HT-29 (cell line): ENCODE results near the gene DENND4B. TPM values are rescaled to one million over a fixed set of nuclear protein-coding genes. Genes with fewer than 3 reads are reported as not detected.
A peak's percentile ranks its signal among the peaks of the same experiment; 100 is the strongest.
"Not testable (repeated sequence)": the region's sequence is repeated elsewhere in the genome, so short reads cannot be mapped to it uniquely, and the experiment has no call there.

Source experiments
- DNase-seq: peaks from one replicate; pipeline ENCODE4 v3.0.0-alpha.2; 2015; ENCODE audit warnings: low spot score
- total RNA-seq: library from RNA; depleted of rRNA; stranded (reverse); fragments of >200 nt; shearing (Covaris generic); gene quantifications from 2 replicates; pipeline ENCODE4 v1.2.3, GENCODE V29; 2014; rRNA removed

DENND4B gene, protein sequence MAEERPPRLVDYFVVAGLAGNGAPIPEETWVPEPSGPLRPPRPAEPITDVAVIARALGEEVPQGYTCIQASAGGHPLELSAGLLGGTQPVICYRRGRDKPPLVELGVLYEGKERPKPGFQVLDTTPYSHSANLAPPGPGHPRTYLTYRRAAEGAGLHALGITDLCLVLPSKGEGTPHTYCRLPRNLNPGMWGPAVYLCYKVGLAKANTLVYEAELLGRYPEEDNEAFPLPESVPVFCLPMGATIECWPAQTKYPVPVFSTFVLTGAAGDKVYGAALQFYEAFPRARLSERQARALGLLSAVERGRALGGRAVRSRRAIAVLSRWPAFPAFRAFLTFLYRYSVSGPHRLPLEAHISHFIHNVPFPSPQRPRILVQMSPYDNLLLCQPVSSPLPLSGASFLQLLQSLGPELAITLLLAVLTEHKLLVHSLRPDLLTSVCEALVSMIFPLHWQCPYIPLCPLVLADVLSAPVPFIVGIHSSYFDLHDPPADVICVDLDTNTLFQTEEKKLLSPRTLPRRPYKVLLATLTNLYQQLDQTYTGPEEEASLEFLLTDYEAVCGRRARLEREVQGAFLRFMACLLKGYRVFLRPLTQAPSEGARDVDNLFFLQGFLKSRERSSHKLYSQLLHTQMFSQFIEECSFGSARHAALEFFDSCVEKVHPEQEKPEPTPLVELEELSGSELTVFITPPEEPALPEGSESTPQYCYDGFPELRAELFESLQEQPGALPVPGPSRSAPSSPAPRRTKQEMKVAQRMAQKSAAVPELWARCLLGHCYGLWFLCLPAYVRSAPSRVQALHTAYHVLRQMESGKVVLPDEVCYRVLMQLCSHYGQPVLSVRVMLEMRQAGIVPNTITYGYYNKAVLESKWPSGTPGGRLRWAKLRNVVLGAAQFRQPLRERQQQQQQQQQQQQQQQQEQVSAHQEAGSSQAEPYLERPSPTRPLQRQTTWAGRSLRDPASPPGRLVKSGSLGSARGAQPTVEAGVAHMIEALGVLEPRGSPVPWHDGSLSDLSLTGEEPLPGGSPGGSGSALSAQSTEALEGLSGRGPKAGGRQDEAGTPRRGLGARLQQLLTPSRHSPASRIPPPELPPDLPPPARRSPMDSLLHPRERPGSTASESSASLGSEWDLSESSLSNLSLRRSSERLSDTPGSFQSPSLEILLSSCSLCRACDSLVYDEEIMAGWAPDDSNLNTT (N-terminal part only)
- 33.9 and 36.5 TPM in 2 replicates for total RNA-seq

DNA sequence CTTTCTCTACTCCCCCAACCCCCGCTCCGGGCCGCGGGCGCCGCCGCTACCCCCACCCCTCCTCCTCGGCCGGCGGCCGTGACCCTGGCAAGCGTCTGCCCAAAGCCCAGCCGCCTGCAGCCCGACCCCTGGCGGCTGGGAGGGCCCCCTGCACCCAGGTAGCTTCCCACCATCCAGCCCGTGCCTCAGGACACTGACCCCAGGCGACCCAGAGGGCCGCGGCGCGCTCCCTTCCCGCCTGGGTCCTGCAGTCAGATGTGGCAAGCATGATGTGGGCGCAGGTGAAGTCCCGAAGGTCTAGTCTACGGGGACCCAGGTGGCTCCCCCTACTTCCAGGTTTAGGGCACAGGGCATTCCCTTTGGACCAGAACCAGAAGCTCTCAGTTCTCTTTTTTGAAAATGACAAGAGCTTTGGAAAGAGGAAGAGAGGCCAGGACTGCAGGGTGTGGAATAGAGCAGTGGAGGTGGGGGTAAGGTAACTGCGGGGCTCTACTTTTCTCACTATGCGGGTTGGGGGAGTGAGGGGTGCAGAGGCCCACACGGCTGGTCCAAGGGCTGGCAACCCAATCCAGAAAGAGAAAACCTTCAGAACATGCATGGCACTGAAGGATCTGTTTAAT lies at the start of gene DENND4B:
TSS of gene DENND4B (minus strand) at position 97 of the 620 bp plus-strand sequence. CDS start 2,344 bp downstream, outside the sequence.
- DNase-seq, result peak; percentile 85

DNA sequence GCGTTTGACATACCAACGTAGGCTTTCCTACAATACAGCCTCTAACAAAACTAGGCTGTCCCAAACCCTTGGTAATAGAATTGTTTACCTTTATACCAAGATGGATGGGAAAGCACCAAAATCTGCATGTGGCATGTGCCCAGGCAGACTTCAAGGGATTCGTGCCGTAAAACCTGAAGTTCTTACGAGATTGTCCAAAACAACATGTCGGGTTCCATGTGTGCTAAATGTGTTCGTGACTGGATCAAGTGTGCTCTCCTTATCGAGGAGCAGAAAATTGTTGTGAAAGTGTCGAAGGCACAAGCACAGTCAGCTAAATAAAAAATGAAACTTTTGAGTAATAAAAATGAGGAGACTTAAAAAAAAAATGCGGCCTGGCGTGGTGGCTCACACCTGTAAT lies 49.1 kb upstream of the DENND4B start:
- no peak for DNase-seq

DNA sequence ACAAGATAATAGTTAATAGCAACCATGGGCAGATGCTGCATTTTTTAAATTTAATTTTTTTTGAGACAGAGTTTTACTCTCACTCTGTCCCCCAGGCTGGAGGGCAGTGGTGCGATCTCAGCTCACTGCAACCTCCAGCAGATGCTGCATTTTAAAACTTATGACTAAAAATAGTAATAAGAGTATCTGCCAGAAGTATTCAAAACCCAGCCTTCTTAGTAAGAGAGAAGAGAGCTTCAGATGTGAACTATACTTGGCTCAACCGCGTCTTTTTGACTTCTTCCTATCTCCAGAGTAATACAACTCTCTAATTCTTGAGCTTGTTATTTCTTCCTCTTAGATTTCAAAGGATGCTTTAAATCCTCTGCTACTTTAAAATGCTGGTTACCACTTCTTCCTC lies 48.7 kb upstream of the DENND4B start:
- no peak for DNase-seq

DNA sequence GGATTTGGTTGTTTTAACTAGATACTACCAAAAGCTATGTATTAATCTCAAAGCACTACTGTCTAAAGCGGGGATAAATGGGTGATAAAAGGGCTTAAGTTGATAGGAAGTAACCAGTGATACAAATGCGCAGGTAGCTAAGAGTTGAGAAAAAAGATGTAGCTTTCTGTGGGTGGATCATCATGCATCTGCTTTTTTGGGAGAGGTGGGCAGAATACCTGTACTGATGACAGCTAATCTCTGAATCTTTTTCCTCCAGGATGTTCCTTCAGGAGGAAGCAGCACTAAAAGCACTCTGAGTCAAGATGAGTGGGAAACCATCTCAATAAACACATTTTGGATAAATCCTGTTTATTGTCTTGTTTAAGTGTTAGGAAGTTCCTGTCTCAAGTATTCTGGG lies 45.3 kb upstream of the DENND4B start:
- DNase-seq, result no peak

DNA sequence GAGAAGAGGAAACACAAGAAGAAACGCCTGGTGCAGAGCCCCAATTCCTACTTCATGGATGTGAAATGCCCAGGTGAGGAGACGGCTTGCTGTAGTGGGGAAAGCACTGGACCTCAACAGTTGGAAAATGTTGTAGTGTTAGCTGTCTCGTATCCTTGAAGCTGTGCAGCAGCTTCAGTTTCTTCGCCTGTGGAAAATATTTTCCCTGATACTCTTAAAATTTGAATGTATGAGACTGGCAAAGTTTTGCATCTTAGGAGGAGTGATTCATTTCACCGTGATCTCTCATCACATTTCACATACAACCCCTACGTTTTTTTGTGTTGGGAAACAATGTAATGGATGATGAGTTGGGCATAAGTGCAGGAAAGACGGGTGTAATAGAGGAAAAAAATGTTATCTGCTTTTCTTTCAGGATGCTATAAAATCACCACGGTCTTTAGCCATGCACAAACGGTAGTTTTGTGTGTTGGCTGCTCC lies 44.7 kb upstream of the DENND4B start:
- no peak for DNase-seq

DNA sequence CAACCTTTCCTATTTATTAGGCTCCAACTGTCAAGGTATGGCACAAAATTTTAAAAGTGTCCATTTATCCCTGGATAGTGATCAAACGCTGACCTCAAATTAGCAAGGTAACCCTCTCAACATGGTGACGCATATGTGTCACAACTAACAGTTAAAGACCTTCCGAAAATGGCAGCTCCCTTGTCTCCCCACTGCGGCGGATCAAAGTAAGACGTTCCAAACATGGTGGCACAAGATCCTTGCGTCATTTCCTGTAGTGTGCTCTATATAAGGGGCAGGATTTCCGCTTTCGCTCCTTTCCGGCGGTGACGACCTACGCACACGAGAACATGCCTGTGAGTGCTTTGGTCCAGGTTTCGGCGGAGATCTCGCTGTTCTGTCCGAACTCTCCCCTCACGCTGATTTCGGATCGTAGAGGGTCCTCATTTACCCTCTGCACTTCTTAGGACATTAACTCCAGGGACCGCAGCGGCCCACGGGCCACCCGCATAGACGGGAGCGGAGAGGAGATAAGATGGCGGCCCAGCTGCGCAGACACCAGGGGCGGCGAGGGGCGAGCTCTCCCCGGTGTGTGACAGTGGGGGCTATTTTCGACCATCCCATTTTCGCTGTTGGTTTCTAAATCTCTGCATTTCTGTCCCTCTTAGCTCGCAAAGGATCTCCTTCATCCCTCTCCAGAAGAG lies 44.1 kb upstream of the DENND4B start, which contains the start of gene RPS27:
TSS of gene RPS27 (plus strand) at position 295 of the 683 bp plus-strand sequence. CDS start at position 330, 35 bp downstream.
- peak; percentile 99 for DNase-seq

DNA sequence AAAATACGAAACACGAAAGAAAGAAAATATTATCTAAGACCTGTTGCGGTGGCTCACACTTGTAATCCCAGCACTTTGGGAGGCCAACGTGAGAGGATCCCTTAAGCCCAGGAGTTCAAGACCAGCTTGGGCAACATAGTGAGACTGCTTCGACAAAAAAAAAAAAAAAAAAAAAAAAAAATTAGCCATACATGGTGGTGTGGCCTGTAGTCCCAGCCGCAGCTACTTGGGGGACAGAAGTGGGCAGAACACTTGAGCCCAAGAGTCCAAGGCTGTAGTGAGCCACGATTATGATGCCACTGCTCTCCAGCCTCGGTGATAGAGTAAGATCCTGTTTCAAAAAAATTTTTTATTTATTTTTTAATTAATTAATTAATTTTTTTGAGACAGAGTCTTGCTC lies 41.1 kb upstream of the DENND4B start:
- DNase-seq, result no peak

DNA sequence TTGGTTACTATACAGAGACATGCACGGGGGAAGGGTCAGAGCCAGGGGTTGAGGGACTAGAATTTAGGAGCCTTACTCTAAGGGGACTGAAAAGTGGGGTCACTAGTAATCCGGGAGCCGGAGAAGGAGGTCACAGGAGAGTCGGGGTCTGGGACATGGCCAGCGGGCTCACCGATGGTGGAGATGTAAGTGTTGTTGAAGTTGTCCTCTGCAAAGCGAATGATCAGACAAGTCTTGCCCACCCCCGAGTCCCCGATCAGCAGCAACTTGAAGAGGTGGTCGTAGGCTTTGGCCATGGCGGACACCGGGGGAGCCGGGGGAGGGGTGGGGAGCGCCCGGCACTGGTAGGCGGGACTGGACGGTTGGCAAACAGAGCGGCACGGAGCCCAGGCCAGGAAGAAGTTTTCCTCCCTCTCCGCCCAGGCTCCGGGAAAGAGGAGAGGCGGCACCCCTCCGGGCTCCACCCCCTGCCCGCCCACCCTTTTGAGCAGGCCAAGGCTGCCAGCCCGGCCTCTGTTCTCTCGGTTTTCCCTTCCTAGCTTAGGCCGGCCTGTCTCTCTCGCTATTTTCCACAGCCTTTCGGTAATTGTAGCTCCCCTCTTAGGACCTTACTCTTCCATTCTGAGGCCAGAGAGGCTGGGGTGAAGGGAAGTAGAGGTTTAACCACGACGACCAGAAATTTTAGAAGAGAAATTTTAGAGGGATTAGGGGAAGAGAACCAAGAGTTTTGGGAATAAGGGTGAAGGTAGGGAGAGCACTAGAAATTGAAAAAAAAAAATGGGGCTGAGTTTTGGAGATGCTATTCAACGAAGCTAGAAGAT lies 39.6 kb upstream of the DENND4B start, which contains the start of gene RAB13:
TSS of gene RAB13 (minus strand) at position 399 of the 821 bp plus-strand sequence. CDS start at position 296, 103 bp downstream.
- DNase-seq, result peak; percentile 84

DNA sequence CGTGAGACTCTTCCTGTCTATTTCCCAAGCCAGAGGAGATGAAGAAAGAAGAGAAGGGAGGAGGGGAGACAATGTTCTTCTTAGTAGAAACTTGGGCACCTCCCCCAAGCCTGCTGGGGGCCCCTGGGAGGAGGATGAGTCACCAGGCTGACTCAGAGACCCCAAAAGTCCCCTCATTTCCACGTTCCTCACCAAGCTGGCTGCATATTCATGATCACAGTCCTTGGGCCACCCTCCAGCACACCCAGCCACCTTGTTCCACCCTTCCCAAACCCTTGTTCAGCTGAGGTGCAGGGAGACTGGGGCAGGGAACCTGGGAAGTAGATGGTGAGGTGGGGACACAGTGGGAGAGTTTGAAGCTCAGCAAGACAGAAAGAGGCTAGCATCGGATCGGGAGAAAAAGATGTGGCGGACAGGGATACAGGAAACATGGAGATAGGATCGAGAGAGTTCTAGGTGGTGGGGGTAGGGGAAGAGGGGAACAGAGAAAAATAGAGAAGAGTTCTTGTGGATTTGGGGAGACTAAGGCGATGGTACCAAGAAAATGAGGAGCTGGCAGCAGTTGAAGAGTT lies 38.9 kb upstream of the DENND4B start:
- no peak for DNase-seq

DNA sequence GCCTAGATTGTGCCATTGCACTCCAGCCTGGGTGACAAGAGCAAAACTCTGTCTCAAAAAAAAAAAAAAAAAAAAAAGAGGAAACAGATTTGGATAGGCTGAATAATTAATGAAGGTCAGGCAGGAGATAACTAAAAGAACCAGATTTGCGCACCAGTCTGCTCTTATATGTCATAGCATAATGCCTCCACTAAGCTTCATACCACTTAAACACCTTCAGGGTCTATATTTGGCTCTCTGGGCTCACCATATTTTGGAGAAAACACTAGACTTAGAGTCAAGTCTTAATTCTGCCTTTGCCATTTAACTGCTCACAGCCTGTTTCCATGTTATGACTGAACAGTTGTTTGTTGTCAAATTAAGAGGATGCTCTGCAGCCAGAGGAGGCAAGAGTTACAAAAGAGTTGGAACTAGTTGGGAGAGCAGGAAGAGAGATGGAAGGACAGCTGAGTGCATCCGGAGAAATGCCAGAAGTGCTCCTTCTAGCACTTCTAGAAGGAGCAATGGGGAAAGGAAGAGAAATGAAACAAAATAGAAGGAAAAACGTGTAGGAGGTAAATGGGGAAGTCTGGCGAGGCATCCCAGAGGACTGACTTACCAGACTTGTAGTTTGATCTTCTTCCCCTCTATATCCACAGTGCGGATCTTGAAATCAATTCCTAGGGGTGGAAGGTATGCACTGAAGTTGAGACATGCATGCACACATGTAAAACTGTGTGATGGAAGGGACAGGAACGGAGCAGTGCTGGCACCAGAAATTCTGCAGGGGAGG lies 37.8 kb upstream of the DENND4B start:
- DNase-seq, result no peak

DNA sequence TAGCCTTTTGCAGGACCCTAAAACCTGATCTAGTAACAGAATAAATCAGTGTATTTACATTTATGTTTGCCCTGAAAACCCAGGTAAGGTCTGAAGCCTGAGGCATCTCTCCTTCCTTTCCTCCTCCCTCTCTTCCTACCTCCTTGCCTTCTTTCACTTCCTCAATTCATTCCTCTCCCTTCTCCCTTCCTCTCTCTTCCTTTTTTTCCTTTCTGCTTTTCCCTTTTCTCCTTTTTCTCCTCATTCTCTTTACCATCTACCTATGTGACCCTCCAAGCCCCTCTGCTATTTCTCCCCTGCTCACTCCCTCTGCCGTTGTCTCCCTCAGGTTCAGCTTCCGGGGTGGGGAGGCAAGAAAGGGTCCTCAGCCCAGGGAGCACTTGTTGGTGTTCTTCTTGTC lies 35.2 kb upstream of the DENND4B start:
- DNase-seq, result not testable (repeated sequence)

DNA sequence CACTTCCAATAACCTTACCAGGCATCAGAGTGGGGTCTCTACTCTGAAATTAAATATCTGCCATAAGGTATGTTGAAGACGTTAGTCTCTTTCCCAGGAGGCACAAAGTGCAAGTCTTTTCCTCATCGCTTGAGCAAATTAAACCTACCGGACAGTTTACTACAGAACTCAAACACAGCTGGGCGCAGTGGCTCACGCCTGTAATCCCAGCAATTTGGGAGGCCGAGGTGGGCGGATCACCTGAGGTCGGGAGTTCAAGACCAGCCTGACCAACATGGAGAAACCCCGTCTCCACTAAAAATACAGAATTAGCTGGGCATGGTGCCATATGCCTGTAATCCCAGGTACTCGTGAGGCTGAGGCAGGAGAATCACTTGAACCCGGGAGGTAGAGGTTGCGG lies 32.6 kb upstream of the DENND4B start:
- not testable (repeated sequence) for DNase-seq

DNA sequence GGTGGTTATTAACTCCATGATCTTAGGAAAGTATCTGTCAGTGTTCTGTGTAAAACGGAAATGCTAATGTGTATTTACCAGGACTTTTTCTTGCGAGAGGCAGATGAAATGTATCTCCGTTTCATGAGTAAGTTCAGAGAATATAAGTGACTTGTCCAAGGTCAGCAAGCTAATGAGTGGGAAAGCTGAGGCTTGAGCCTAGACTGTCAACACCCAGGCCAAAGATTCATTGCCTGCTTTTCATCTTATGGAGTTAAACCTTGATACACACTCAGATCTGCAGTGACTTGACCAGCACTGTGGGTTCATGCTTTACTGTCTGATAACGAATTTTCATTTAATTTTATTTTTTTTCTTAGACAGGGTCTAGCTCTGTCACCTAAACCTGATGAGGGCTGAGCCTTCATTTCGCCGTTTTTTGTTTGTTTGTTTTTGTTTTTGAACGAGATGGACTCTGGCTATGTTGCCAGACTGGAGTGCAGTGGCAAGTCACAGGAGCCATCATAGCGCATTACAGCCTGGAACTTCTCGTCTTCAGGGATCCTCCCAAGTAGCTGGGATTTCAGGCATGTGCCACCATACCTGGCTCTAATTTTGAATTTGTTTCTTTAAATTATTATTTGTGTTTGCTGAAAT lies 31.9 kb upstream of the DENND4B start:
- DNase-seq, result no peak

DNA sequence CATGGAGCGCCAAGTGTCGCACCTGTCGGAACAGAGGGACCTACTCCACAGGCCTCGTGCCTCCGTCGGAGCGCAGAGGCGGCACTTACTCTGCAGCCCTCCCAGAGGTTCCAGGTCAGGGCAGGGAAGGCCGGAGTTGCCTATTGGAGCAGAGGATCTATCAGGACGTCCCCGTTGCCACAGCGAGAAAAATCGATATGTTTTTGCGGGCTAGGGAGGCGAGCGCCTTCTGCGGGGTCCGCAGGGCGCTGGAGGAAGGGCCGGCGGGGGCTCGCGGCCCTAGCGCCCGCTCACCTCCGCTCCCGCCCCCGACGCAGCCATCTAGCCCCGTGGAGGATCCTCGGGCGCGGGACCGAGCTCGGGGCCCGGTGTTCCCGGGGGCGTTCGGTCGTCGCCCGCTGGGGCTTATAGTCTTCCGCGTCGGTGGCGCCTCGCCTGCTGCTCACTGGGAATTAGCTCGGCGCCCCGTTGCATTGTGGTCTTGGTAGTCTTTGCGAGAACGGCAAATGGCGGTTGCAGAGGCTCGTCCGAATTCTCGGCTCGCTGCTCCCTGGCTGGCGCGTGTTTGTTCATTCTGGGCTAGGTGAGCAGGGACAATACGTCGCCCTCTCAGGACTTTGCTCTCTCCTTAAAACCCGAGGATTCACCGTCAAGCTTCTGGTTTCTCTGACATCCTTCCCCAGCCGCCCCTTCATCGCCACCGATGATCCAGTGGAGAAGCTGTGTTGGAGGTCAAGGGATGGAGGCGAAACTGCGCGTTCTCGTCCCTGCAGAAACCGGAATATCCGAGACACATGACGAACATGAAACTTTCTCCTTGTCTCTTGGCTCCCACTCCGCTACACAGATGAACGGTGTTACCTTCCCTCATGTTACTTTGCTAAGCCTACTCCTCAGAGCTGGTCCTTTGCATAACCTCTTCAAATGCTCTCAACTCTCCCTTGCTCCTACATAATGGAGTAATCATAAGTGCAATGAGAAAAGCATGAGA lies 31.0 kb upstream of the DENND4B start, which contains the start of gene JTB:
TSS of gene JTB (minus strand) at position 425 of the 991 bp plus-strand sequence. CDS start at position 3, 422 bp downstream.
- DNase-seq, result peak; percentile 91

DNA sequence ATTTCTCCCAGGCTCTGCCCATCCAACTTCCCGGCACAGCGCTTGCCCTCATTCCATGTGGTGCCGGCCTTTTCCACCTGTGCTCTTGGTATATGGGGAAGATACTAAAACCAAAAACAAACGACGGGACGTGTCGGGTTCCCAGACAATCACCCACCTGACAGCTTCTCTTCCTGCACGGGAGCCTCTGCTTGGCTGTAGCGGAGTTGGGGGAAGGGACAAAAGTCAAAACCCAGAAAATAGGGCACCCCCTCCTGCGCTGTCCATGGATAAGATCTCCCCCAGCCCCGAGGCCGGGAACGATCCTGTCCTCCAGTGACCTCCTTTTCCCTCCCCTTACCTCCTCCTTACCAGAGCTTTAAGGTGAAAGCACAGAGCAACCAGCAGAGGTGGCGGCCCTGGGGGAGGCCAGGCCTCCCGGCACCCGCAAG lies 30.3 kb upstream of the DENND4B start:
- no peak for DNase-seq

DNA sequence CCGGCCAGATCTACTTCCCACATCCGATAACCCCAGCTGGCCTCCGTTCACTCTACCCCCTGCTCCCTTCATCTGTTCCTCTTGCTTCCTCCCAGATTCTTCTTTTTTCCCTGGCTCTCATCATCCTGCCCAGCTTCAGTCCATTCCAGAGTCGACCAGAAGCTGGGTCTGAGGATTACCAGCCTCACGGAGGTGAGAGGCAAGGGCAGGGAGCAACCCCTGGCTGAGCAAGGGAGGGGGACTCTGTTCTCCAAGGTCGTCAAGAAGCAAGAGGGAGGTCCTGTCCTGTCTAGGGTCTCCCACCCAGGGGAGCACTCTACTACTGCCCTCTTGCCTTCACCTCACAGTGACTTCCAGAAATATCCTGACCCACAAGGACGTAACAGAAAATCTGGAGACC lies 27.0 kb upstream of the DENND4B start:
- DNase-seq, result no peak
